DMS114 treated with DMSO at 0.1 percent for 48 hours (cell line): ENCODE data around the gene SMOC2.
"Not testable (repeated sequence)": the region's sequence is repeated elsewhere in the genome, so short reads cannot be mapped to it uniquely, and the experiment has no call there.

Source experiments
- DNase-seq: peaks from one replicate; lab custom pipeline; 2025; ENCODE audit not compliant: unreplicated experiment; lab: John Stamatoyannopoulos, UW

SMOC2 gene

DNA sequence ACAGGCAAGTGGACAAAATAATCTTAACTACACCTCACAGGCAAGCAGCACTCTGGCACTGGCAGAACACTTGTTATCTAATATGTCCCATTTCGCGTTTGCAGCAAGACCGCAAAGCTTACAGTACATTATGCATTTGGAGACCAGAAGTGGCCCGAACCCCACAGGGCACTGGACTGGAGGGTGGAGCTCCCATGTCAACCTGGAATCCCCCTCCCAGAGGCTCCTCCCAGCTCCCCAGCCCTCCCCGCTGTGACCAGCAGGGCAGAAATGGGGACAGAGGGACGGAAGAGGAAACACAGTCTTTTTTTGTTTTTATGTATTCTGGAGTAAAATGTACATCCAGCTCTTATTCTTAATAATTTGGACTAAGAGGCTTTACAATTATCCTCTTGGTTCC is 263.7 kb downstream of the SMOC2 start:
- DNase-seq = no peak

DNA sequence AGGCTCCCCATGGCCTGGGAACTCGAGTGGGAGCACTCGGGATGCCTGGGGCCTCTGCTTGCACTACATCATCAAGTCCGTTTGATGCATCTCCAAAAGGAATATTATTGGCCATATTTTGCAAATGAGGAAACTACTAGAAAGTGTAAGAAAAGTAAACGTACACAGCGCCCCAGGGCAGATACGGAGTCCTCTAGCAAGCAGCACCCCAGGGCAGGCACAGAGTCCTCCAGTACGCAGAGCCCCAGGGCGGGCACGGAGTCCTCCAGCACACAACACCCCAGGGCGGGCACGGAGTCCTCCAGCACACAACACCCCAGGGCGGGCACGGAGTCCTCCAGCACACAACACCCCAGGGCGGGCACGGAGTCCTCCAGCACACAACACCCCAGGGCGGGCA is 264.3 kb downstream of the SMOC2 start:
- not testable (repeated sequence) for DNase-seq

DNA sequence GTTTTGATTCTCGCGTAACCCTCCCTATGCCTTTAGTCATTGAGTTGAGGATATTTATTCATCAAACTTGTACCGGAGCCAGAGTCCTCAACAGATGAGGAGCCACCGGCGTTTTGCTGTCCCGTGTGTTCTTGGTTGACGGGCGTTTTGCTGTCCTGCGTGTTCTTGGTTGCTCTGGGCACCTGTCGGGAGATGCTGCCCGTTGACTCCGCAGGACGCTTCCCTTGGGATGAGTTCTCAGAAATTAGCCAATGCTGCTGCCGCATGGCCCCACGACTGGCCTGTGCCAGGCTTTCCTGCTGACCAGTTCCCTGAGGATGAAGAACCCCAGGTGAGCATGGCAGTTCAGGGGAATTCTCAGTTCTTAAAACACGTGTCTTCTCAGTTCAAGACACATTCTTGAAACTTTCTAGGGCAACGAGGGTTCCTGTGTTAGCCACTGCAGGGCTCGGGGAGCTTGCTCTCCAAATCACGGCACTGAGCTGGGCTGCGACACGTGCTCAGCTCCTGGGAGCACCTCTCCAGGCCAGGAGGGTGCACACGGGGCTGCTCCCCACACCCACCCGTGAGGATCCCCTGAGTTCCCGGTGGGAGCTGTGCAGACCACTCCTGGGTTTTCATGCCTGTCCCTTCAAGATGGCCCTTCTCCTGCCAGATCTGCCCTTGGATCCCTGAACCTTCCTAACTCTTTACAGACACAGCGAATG is 265.6 kb downstream of the SMOC2 start:
- no peak for DNase-seq

DNA sequence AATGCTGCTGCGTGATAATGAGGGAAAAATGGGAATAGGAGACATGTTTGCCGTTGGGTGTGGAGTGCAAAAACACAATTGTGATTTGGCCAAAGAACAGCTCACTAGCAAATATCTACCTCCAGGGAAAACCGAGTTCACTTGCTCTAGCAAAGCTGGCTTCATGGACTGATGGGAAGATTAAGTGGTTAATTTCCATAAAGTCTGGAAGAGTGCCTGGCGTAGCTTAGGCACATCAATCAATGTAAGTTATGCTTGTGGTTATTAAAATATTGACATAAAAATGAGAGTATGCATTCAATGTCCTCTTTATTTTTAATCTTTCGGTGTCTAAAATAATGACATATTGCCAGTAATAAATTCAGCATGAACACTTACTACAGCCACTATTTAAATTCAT is 267.5 kb downstream of the SMOC2 start:
- DNase-seq = no peak

DNA sequence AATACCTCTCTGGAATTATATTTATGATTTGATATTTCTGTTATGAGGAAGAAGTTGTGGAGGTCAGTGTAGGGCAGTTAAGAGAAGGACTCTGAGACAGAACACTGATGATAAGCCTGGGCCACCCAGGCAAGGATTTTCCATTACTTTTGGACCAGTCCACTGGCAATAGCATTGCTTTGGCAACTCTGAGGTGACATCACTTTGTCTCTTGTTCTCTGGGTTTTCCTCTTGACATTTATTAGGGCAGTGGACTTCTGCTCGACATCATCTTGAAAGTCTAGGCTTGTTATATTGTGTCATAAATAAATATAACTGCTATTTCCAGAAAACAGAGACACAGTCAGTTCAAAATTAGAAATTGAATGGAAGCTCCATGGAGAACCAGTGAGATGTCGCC is 268.0 kb downstream of the SMOC2 start:
- no peak for DNase-seq

DNA sequence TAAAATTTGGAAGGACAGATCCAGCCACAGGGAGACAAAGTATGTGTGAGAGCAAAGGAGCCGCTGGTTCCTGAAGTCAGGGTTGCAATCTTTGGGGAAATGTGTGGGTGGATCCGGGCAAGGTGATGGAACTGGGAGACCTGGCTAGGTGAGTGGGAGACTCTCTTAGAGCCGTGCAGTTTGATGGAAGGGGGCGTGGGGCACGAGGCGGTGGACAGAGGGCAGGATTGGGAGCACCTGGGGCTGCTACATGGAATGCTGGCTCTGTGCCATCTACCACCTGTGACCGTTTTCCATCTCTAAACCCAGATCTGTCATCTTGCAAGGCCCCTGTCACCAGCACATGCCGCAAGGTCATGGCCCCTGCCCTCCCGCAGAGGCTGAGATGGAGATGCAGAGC is 268.4 kb downstream of the SMOC2 start:
- no peak for DNase-seq

DNA sequence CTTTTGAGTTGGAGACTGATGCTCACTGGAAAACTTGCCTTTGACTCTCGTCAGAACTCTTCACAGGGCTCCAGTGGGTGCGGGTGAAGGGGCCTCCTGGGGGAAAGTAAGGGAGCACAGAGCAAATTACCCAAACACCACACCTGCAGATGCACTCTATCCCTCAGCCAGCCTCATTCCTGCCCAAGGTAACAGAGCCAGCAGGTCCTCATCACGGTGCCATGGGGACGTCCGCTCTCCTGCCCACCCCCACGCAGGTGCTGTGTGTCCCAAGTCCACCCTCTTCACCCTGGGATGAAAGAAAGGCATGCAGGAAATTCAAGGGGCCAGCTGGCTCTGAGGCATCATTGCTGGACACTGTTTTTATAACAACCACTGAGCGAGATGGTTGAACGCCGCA is 269.0 kb downstream of the SMOC2 start:
- DNase-seq = no peak

DNA sequence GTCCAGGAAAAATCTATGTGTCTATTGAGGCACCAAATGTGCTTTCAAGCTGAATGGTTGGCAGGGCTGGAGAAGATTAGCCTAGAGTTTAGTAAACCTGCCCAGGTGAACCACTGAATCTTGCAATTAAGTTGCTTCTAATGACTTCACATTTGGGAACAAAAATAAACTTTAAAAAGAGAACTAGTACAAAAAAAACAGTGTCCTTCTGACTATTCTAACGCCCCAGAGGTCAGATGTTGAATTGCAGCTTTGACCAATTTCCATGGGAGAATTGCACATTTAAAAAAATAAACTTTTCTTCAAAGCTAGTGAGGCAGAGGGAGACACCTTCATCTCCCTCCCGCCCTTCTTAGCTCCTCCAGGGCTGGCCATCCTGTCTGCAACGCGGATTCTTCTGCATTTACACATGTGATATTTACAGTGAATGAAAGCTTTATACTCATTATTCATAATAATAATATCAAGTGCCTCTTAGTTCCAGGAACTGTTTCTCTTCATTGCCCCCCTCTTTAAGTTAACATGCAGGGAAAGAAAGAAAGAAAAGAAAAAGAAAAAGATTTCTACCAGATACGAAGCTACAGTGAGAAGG is 270.2 kb downstream of the SMOC2 start:
- no peak for DNase-seq

DNA sequence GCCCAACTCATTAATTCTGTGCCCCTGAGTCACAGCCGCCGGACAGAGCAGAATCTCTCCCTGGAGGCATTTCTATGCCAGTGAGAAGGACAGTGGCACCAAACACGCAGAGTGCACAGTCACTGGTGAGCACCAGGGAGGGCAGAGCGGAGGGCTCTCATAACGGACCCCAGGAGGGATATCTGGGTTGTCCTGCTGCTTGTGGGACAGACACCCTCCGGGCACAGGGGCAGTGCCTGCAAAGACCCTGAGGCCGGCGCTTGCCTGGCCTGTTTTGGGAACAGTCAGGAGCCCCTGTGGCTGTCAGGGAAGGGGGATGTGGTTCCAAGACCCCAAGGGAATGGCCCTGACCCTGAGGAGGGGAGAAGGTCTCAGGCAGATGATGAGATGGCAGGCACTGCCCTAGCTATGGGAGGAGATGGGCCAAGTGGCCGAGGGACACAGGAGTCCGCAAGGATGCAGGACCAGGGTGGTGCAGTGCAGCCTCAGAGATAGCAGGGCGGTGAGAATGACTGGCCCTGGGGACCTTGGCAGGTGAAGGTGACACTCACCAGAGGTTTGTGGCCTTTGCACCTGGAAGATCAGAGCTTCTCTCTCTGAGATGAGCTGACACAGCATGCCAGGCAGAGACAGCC is 270.8 kb downstream of the SMOC2 start:
- DNase-seq = no peak

DNA sequence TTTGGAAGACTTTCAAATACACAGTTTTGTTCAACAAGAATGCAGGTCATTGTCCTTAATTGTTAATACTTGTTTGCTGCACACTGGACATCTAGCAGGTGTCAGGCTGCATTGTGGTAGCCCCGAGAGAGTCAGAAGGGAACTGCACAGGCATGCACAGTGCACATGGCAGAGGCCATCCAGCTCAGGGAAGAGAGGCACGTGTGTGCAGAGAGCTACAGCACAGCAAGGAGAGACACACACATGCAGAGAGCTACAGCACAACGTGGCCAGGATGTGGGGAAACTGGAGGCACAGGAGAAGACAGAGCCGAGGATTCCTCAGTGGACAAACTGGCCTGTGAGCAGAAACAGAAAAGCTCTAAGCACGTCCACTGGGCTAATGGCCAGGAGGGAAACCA is 272.0 kb downstream of the SMOC2 start:
- DNase-seq = no peak

DNA sequence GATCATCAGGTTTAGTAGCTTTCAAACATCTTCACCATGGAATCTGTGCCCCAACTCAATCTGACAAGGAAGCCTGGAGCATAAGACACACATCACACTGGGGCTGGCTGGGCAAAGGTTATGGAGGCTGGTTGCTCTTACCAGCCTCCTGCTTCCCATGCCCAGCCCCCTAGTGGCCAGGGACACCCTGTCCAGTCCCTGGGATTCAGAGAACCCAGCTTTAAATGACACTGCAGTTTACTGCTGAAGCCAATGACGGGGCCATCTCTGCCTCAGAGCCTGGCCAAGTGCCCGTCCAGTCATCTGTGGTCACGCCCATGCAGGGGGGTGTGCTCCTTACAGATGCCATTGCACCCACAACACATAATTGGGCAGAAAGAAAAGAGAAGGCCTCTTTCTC is 272.9 kb downstream of the SMOC2 start:
- no peak for DNase-seq

DNA sequence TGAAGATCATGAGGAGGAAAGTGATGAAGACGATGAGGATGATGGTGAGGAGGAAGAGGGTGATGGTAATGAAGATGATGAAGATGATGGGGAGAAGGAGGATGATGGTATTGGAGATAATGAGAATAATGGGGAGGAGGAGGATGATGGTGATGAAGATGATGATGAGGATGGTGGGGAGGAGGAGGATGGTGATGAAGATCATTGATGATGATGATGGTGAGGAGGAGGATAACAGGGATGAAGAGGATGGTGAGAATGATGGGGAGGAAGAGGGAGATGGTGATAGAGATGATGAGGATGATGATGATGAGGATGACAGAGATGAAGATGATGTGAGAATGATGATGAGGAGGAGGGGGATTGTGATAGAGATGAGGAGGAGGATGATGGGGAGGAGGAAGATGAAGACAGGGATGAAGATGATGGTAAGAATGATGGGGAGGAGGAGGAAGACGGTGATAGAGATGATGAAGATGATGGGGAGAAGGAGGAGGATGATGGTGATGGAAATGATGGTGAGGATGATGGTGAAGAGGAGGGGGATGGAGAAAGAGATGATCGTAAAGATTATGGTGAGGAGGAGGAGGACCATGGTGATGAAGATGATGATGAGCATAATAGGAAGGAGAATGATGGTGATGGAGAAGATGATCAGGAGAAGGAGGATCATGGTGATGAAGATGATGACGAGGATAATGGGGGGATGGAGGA is 273.7 kb downstream of the SMOC2 start:
- DNase-seq = no peak

DNA sequence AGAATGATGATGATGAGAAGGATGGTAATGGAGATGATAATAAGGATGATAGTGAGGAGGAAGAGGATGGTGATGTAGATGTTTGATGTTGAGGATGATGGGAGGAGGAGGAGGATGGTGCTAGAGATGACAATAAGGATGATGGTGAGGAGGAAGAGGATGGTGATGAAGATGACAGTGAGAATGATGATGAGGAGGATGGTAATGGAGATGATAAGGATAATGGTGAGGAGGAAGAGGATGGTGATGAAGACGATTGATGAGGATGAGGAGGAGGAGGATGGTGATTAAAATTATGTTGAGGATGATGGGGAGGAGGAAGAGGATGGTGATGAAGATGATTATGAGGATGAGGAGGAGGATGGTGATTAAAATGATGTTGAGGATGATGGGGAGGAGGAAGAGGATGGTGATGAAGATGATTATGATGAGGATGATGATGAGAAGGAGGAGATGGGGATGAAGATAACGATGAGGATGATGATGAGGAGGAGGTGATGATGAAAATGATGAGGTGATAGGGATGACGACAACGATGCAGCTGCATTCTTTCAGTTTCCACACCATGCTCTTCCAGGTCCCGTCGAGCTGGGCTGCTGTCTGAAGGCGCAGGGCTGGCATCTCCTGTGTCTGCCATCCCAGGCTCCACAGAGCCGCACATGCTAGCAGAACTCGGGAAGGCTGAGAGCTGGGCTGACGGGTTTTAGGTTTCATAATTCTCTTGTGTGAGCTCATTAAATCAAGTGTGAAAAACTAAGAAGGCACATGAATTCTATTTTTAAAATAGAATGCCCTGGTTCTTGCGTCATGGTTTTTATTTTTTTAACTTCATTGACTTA is 274.9 kb downstream of the SMOC2 start:
- no peak for DNase-seq

DNA sequence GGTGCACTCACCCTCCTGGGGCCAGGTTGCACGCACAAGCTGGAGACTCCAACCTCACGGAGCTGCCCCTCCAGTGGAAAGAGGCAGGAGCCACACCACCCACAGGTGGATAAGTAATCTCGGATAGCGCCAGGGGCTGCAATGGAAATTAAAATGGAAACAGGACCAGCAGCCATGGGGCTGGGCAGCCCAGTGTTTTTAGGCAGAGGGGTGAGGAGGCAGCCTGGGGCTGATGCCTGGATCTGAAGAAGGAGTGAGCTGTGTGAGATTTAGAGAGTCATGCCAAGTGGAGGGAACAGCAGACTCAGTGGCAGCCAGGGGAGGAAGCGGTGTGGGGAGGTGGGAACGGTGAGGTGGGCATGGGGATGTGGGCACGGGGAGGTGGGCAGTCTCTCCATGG is 275.6 kb downstream of the SMOC2 start:
- DNase-seq = no peak

DNA sequence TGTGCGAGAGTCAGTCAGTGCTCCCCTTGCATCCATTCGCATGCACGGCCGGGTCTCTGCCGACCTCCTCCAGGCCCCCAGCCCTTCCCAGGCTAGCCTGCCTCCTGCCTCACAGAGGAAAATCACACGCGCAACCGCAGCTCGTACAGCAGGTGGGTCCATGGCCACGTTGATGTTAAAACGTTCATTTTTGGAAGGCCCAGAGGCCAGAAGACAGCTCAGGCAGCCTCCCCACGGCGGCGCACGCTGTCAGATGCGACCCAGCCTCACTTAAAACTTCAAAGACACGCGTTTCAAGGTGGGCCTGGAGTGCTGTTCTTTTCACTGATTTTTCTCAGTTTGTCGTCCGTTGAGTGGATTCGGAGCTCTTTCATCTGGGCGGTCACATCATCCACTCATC is 276.5 kb downstream of the SMOC2 start:
- no peak for DNase-seq
